Peyer's patch (tissue), 4 donors: ENCODE data around the gene ZMIZ1.

Experiments
- POLR2A ChIP-seq, 2 donors: fragments of 450-650 bp; IDR thresholded peaks; one replicate each; pipeline ENCODE4 v1.5.1; 2017; ENCODE audit warnings: antibody characterized with exemption in 2 of 2, mild to moderate bottlenecking in 2 of 2, moderate library complexity in 2 of 2
- TF ChIP-seq, protein P1 (sequence below), 6 experiments: fragments of 450-650 bp in 4 of 6; fragments of 200-600 bp in 2 of 6; sonication (generic) in 1 of 6; IDR thresholded peaks; one replicate each; pipeline ENCODE4 v1.5.1; 2017 to 2019; ENCODE audit warnings: antibody characterized with exemption in 6 of 6, mild to moderate bottlenecking in 3 of 6, moderate library complexity in 1 of 6

DNA sequence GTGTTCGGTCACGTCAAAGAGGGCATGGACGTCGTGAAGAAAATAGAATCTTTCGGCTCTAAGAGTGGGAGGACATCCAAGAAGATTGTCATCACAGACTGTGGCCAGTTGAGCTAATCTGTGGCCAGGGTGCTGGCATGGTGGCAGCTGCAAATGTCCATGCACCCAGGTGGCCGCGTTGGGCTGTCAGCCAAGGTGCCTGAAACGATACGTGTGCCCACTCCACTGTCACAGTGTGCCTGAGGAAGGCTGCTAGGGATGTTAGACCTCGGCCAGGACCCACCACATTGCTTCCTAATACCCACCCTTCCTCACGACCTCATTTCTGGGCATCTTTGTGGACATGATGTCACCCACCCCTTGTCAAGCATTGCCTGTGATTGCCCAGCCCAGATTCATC, 285.0 kb downstream of the ZMIZ1 start:
- TF ChIP-seq, protein P1, sequence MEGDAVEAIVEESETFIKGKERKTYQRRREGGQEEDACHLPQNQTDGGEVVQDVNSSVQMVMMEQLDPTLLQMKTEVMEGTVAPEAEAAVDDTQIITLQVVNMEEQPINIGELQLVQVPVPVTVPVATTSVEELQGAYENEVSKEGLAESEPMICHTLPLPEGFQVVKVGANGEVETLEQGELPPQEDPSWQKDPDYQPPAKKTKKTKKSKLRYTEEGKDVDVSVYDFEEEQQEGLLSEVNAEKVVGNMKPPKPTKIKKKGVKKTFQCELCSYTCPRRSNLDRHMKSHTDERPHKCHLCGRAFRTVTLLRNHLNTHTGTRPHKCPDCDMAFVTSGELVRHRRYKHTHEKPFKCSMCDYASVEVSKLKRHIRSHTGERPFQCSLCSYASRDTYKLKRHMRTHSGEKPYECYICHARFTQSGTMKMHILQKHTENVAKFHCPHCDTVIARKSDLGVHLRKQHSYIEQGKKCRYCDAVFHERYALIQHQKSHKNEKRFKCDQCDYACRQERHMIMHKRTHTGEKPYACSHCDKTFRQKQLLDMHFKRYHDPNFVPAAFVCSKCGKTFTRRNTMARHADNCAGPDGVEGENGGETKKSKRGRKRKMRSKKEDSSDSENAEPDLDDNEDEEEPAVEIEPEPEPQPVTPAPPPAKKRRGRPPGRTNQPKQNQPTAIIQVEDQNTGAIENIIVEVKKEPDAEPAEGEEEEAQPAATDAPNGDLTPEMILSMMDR (IDR thresholded peaks at IDR 0.05): no peak
- no peak for TF ChIP-seq POLR2A (IDR thresholded peaks at IDR 0.05)
